Measurements from ENCODE around the gene EDEM1.
"Not testable (repeated sequence)": the region's sequence is repeated elsewhere in the genome, so short reads cannot be mapped to it uniquely, and the experiment has no call there.

The EDEM1 gene

GRCh38 chr3:5232570-5232969, 45.1 kb downstream of the EDEM1 start:
- Mint-ChIP-seq H3K4me3 (no peak overlapping the region), H3K4me1 (no peaks in the 10 kb centered on the region), H3K27me3 (ENCODE audit: low read depth) (peaks cover 44% of the 10 kb centered on the region), H3K36me3 (ENCODE audit: low read depth) (no peaks in the 10 kb centered on the region), H3K9me3 (no peaks in the 10 kb centered on the region), H3K27ac (no peak overlapping the region)
- TF ChIP-seq CTCF (IDR thresholded peaks at IDR 0.05; ENCODE audit: unreplicated experiment in 3 of 3) = no peak

GRCh38 chr3:5233026-5233425, 45.5 kb downstream of the EDEM1 start:
- no peak for TF ChIP-seq CTCF (IDR thresholded peaks at IDR 0.05; ENCODE audit: unreplicated experiment in 3 of 3)
- Mint-ChIP-seq H3K27me3 (ENCODE audit: low read depth) (peaks cover 43% of the 10 kb centered on the region), H3K4me3 (no peak overlapping the region), H3K27ac (no peak overlapping the region), H3K9me3 (no peaks in the 10 kb centered on the region), H3K4me1 (no peaks in the 10 kb centered on the region), H3K36me3 (ENCODE audit: low read depth) (no peaks in the 10 kb centered on the region)

GRCh38 chr3:5235655-5236054, 48.1 kb downstream of the EDEM1 start:
- Mint-ChIP-seq H3K4me1 (peaks cover 6% of the 10 kb centered on the region), H3K4me3 (no peak overlapping the region), H3K9me3 (peaks cover 3% of the 10 kb centered on the region), H3K27ac (no peak overlapping the region), H3K27me3 (ENCODE audit: low read depth) (peaks cover 18% of the 10 kb centered on the region), H3K36me3 (ENCODE audit: low read depth) (no peaks in the 10 kb centered on the region)
- no peak for TF ChIP-seq CTCF (IDR thresholded peaks at IDR 0.05; ENCODE audit: unreplicated experiment in 3 of 3)

- Mint-ChIP-seq H3K27me3 (ENCODE audit: low read depth) (no peaks in the 10 kb centered on the region), H3K27ac (no peak overlapping the region), H3K4me1 (peaks cover 6% of the 10 kb centered on the region), H3K9me3 (peaks cover 8% of the 10 kb centered on the region), H3K4me3 (no peak overlapping the region), H3K36me3 (ENCODE audit: low read depth) (no peaks in the 10 kb centered on the region)
- no peak for TF ChIP-seq CTCF (IDR thresholded peaks at IDR 0.05; ENCODE audit: unreplicated experiment in 3 of 3)
These were observed 51.0 kb downstream of the EDEM1 start for GRCh38 chr3:5238545-5238944.

GRCh38 chr3:5239602-5240001, 52.1 kb downstream of the EDEM1 start:
- TF ChIP-seq CTCF (IDR thresholded peaks at IDR 0.05; ENCODE audit: unreplicated experiment in 3 of 3) = no peak

GRCh38 chr3:5240740-5241139, 53.2 kb downstream of the EDEM1 start:
- Mint-ChIP-seq H3K4me3 (no peak overlapping the region), H3K9me3 (peaks cover 23% of the 10 kb centered on the region), H3K27ac (no peak overlapping the region), H3K27me3 (ENCODE audit: low read depth) (peaks cover 3% of the 10 kb centered on the region), H3K4me1 (peaks cover 6% of the 10 kb centered on the region), H3K36me3 (ENCODE audit: low read depth) (no peaks in the 10 kb centered on the region)
- TF ChIP-seq CTCF (IDR thresholded peaks at IDR 0.05; ENCODE audit: unreplicated experiment in 3 of 3) = no peak

More at GRCh38 chr3:5239602-5240001, 52.1 kb downstream of the EDEM1 start:
- Mint-ChIP-seq H3K4me1 (peaks cover 6% of the 10 kb centered on the region), H3K36me3 (ENCODE audit: low read depth) (no peaks in the 10 kb centered on the region), H3K9me3 (peaks cover 19% of the 10 kb centered on the region), H3K27me3 (ENCODE audit: low read depth) (no peaks in the 10 kb centered on the region), H3K27ac (peak overlapping the region in 1 of 3 experiments; percentile 75), H3K4me3 (no peak overlapping the region)

- peaks cover 29% of the 10 kb centered on the region for H3K9me3 Mint-ChIP-seq
- H3K27me3 Mint-ChIP-seq (ENCODE audit: low read depth); H3K4me3 Mint-ChIP-seq; H3K36me3 Mint-ChIP-seq (ENCODE audit: low read depth); H3K4me1 Mint-ChIP-seq; H3K27ac Mint-ChIP-seq: not testable (repeated sequence)
These were observed 55.3 kb downstream of the EDEM1 start for GRCh38 chr3:5242785-5243184.
